Thyroid gland (tissue), 4 donors: ENCODE data around the gene KIAA0586. TPM values are rescaled to one million over a fixed set of nuclear protein-coding genes. Genes with fewer than 3 reads are reported as not detected.
"Not testable (repeated sequence)": the region's sequence is repeated elsewhere in the genome, so short reads cannot be mapped to it uniquely, and the experiment has no call there.

Source experiments
- DNase-seq, 2 donors: peaks; one replicate each; pipeline ENCODE4 v3.0.0-alpha.2; 2019
- H3K27ac ChIP-seq, 3 donors: fragments of 200-600 bp; sonication (generic); 1 replicate in 2 of 3; 2 replicates in 1 of 3; pipeline ENCODE4 v1.5.1; 2016 to 2019; ENCODE audit warnings: mild to moderate bottlenecking in 1 of 3, moderate library complexity in 1 of 3
- H3K27me3 ChIP-seq: fragments of 200-600 bp; sonication (generic); one replicate; pipeline ENCODE4 v1.5.1; 2019
- H3K36me3 ChIP-seq, 2 donors: fragments of 200-600 bp; sonication (generic); one replicate each; pipeline ENCODE4 v1.5.1; 2016 to 2019
- H3K4me1 ChIP-seq, 2 donors: fragments of 200-600 bp; sonication (generic); one replicate each; pipeline ENCODE4 v1.5.1; 2017 to 2019
- H3K4me3 ChIP-seq, 3 donors: fragments of 200-600 bp; sonication (generic); replicated peaks in 1 of 3; 1 replicate in 2 of 3; 2 replicates in 1 of 3; pipeline ENCODE4 v1.5.1; 2016; ENCODE audit warnings: mild to moderate bottlenecking in 1 of 3
- H3K9me3 ChIP-seq: fragments of 200-600 bp; sonication (generic); one replicate; pipeline ENCODE4 v1.5.1; 2017
- CTCF ChIP-seq, 6 experiments: fragments of 200-600 bp in 3 of 6; fragments of 450-650 bp in 3 of 6; sonication (generic) in 3 of 6; IDR thresholded peaks; one replicate each; pipeline ENCODE4 v1.5.1; 2016 to 2019; ENCODE audit warnings: antibody characterized with exemption in 6 of 6, mild to moderate bottlenecking in 2 of 6, inconsistent platforms in 1 of 6, moderate library complexity in 1 of 6
- POLR2A ChIP-seq, 2 donors: fragments of 450-650 bp; IDR thresholded peaks; one replicate each; pipeline ENCODE4 v1.6.1; 2017; ENCODE audit warnings: antibody characterized with exemption in 2 of 2, mild to moderate bottlenecking in 2 of 2, moderate library complexity in 1 of 2
- WGBS, 2 donors: methylation state at CpG; one replicate each; pipeline ENCODE4 v1.1.5; 2017; 5-methylcytosine and 5-hydroxymethylcytosine counted together
- intact Hi-C: fragments of 100-400 bp; cut with DNase I; formaldehyde crosslinking; loops from one replicate; pipeline ENCODE4 v1.15.1; 2023
- total RNA-seq, 4 donors: library from RNA; depleted of rRNA; stranded (reverse); fragments of >200 nt; gene quantifications; one replicate each; pipeline ENCODE4 v1.2.3, GENCODE V29; 2016

KIAA0586 gene
- total RNA-seq, 4 donors from 2014 or later, result 18.7 to 26.3 (median 21.2) TPM

DNA sequence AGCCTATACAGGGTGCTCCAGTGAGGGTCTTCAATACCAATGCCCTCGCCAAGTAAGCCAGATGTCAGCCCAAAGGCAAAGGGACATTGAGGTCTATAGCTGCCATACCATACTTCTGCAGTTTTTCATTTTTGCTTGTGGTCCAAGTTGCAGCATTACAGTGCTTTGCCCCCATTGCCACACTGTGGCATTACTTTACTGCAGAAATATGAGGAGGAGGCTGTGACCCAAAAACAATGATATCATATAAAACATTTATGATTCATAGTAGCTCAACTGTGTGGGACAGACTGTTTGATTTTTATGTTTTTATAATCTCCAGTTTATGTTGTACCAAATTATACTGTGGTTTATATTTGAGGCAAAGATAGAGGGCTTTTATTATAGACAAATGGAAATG, 64.1 kb downstream of the KIAA0586 start:
- no peak for DNase-seq
- intact Hi-C loops, result loop anchor here (10.0 kb wide), 1 partner anchor 143 kb away; the partner anchor contains the start of gene DACT1
- Histone ChIP-seq H3K27me3 (no peaks in the 10 kb centered on the region), H3K4me3 (no peak overlapping the region), H3K4me1 (no peaks in the 10 kb centered on the region), H3K36me3 (peaks cover 0 to 5% of the 10 kb centered on the region in 2 donors), H3K9me3 (no peaks in the 10 kb centered on the region), H3K27ac (no peak overlapping the region)
- 100% methylated on average over 1 of the region's 1 CpG for WGBS, 2 donors
- TF ChIP-seq CTCF (IDR thresholded peaks at IDR 0.05) (no peak), POLR2A (IDR thresholded peaks at IDR 0.05) (no peak)

- H3K27me3 ChIP-seq, result no peaks in the 10 kb centered on the region
- 96 to 98% methylated on average over 1 of the region's 1 CpG for WGBS, 2 donors
- DNase-seq, result no peak
- TF ChIP-seq POLR2A (IDR thresholded peaks at IDR 0.05) (no peak), CTCF (IDR thresholded peaks at IDR 0.05) (no peak)
- no peaks in the 10 kb centered on the region for H3K4me1 ChIP-seq
- intact Hi-C loops, result loop anchor here (10.0 kb wide), 1 partner anchor 143 kb away; the partner anchor contains the start of gene DACT1
- H3K9me3 ChIP-seq, result no peaks in the 10 kb centered on the region
- H3K4me3 ChIP-seq, result no peak overlapping the region
- H3K27ac ChIP-seq, result no peak overlapping the region
- H3K36me3 ChIP-seq, result peaks cover 0 to 5% of the 10 kb centered on the region in 2 donors
Measured at GRCh38 chr14:58492044-58492443, 64.5 kb downstream of the KIAA0586 start.

GRCh38 chr14:58501214-58501816, 73.8 kb downstream of the KIAA0586 start:
- H3K4me1 ChIP-seq, result no peaks in the 10 kb centered on the region
- no peak overlapping the region for H3K27ac ChIP-seq
- no peak overlapping the region for H3K4me3 ChIP-seq
- intact Hi-C loops, result loop anchor here (5.0 kb wide), 1 partner anchor 556 kb away; no protein-coding TSS in a partner anchor
- H3K9me3 ChIP-seq, result no peaks in the 10 kb centered on the region
- H3K36me3 ChIP-seq, result peaks cover 5 to 6% of the 10 kb centered on the region in 2 donors
- no peak for DNase-seq
- TF ChIP-seq CTCF (IDR thresholded peaks at IDR 0.05) (peak; percentile 64 to 93 (median 82)), POLR2A (IDR thresholded peaks at IDR 0.05) (no peak)
- 41 to 48% methylated on average over 3 of the region's 3 CpGs for WGBS, 2 donors
- no peaks in the 10 kb centered on the region for H3K27me3 ChIP-seq

DNA sequence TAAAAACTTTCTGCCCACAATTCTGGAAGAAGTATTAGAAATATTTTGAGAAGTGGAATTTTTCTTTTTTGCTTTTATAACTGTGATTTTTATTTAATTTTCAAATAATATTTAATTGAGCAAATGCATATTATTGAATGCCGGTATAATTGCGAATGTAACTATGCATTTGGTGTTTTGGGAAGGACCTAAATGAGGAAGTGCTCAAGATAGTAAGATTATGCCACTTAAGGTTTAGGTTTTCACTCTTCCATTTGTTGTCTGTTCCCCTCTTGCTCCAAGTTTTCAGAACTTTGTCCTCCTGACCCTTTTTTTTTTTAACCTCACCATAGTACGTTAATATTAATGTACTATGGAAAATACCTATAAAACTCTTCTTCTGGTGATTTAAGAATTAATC, 85.8 kb downstream of the KIAA0586 start:
- TF ChIP-seq CTCF (IDR thresholded peaks at IDR 0.05), result no peak
- no peak for TF ChIP-seq POLR2A (IDR thresholded peaks at IDR 0.05)
- Histone ChIP-seq H3K9me3 (no peaks in the 10 kb centered on the region), H3K4me1 (no peaks in the 10 kb centered on the region), H3K36me3 (no peaks in the 10 kb centered on the region), H3K4me3 (no peak overlapping the region), H3K27me3 (no peaks in the 10 kb centered on the region), H3K27ac (no peak overlapping the region)
- WGBS, 2 donors, result 78 to 80% methylated on average over 3 of the region's 3 CpGs
- DNase-seq, result no peak
- intact Hi-C loops, result no loop called here

GRCh38 chr14:58517592-58517991, 90.1 kb downstream of the KIAA0586 start:
- no peak overlapping the region for H3K27ac ChIP-seq
- 98 to 99% methylated on average over 1 of the region's 1 CpG for WGBS, 2 donors
- no peaks in the 10 kb centered on the region for H3K27me3 ChIP-seq
- H3K4me3 ChIP-seq, result no peak overlapping the region
- DNase-seq, result no peak
- TF ChIP-seq CTCF (IDR thresholded peaks at IDR 0.05) (no peak), POLR2A (IDR thresholded peaks at IDR 0.05) (no peak)
- H3K36me3 ChIP-seq, result peaks cover 0 to 5% of the 10 kb centered on the region in 2 donors
- H3K9me3 ChIP-seq, result no peaks in the 10 kb centered on the region
- no peaks in the 10 kb centered on the region for H3K4me1 ChIP-seq
- intact Hi-C loops, result no loop called here

- DNase-seq, H3K4me3 ChIP-seq, H3K4me1 ChIP-seq, intact Hi-C loops, H3K27me3 ChIP-seq, H3K9me3 ChIP-seq, H3K36me3 ChIP-seq, H3K27ac ChIP-seq: not testable (repeated sequence)
- WGBS, 2 donors, result 98 to 100% methylated on average over 1 to 8 of the region's 10 CpGs
Measured at GRCh38 chr14:58525691-58526090, 98.2 kb downstream of the KIAA0586 start.
